K562 (cell line): ENCODE results near the gene SEC24B. TPM values are rescaled to one million over a fixed set of nuclear protein-coding genes. Genes with fewer than 3 reads are reported as not detected.

Experiments
- ATF1 ChIP-seq, 2 experiments: fragments of 450-650 bp in 1 of 2; IDR thresholded peaks; 2 replicates each; pipeline ENCODE4 v1.6.1; 2016; ENCODE audit warnings: missing compliant biosample characterization in 1 of 2, missing genetic modification characterization in 1 of 2
- CREB1 ChIP-seq, 2 experiments: sonication (generic) in 1 of 2; formaldehyde crosslinking in 1 of 2; IDR thresholded peaks; 2 replicates each; pipeline versions ENCODE4 v1.6.1 to v1.8.0; 2012 to 2022; ENCODE audit warnings: inconsistent platforms in 1 of 2, mild to moderate bottlenecking in 1 of 2, missing genetic modification reagents in 1 of 2, moderate library complexity in 1 of 2
- CREM ChIP-seq: IDR thresholded peaks from 2 replicates; pipeline ENCODE4 v1.6.1; 2014; ENCODE audit warnings: antibody characterized with exemption, low read depth
- JUND ChIP-seq, 2 experiments: IDR thresholded peaks; 2 replicates in 1 of 2; 3 replicates in 1 of 2; pipeline ENCODE4 v1.6.1; 2011; ENCODE audit warnings: borderline replicate concordance in 2 of 2, low read depth in 2 of 2, low read length in 2 of 2, improper control_type of control experiment in 1 of 2, missing biosample characterization in 1 of 2, missing genetic modification characterization in 1 of 2, missing genetic modification reagents in 1 of 2
- KLF1 ChIP-seq: fragments of 450-650 bp; IDR thresholded peaks from 2 replicates; pipeline ENCODE4 v1.6.1; 2016; ENCODE audit warnings: missing genetic modification characterization, missing compliant biosample characterization
- SAP30 ChIP-seq: fragments of 200-600 bp; sonication (generic); IDR thresholded peaks from 2 replicates; pipeline ENCODE4 v1.6.1; 2012; ENCODE audit warnings: borderline replicate concordance, low read depth, mild to moderate bottlenecking, moderate library complexity, low read length, control low read depth, inconsistent platforms; ENCODE audit not compliant: insufficient read depth, poor library complexity, severe bottlenecking
- SMARCA5 ChIP-seq: fragments of 450-650 bp; IDR thresholded peaks from 2 replicates; pipeline ENCODE4 v1.6.1; 2016
- SRSF9 ChIP-seq: fragments of 200-400 bp; formaldehyde crosslinking; IDR thresholded peaks from 2 replicates; pipeline ENCODE4 v1.6.1; 2017; ENCODE audit warnings: low read depth, low read length, borderline replicate concordance
- STAT5B ChIP-seq: fragments of 250-450 bp; sonication (Bioruptor Pico); IDR thresholded peaks from 2 replicates; pipeline ENCODE4 v1.8.0; 2021; ENCODE audit warnings: mild to moderate bottlenecking, inconsistent platforms
- TCF7 ChIP-seq: sonication (generic); IDR thresholded peaks from 2 replicates; pipeline ENCODE4 v1.6.1; 2016; ENCODE audit warnings: antibody characterized with exemption, borderline replicate concordance
- TGIF2 ChIP-seq: sonication (generic); formaldehyde crosslinking; IDR thresholded peaks from 2 replicates; pipeline ENCODE4 v1.8.1; 2022; ENCODE audit warnings: mild to moderate bottlenecking, missing genetic modification reagents, moderate library complexity
- XRCC3 ChIP-seq: fragments of 450-650 bp; IDR thresholded peaks from 2 replicates; pipeline ENCODE4 v1.6.1; 2017; ENCODE audit warnings: mild to moderate bottlenecking, moderate library complexity
- ZBTB17 ChIP-seq: fragments of 450-650 bp; formaldehyde crosslinking; IDR thresholded peaks from 2 replicates; pipeline ENCODE4 v1.4.0; 2020; ENCODE audit warnings: mild to moderate bottlenecking
- ZNF24 ChIP-seq: fragments of 450-650 bp; IDR thresholded peaks from 2 replicates; pipeline ENCODE4 v1.6.1; 2016
- ZNF318 ChIP-seq, 2 experiments: fragments of 450-650 bp; IDR thresholded peaks; 2 replicates each; pipeline ENCODE4 v1.6.1; 2016; ENCODE audit warnings: mild to moderate bottlenecking in 2 of 2, borderline replicate concordance in 1 of 2, low read depth in 1 of 2, moderate library complexity in 1 of 2
- ZNF57 ChIP-seq: fragments of 450-650 bp; formaldehyde crosslinking; IDR thresholded peaks from 2 replicates; pipeline ENCODE4 v1.4.0; 2020; ENCODE audit warnings: mild to moderate bottlenecking, moderate library complexity
- ZNF586 ChIP-seq: fragments of 450-650 bp; formaldehyde crosslinking; conservative IDR thresholded peaks from 2 replicates; pipeline ENCODE4 v1.4.0; 2020; ENCODE audit warnings: mild to moderate bottlenecking, moderate library complexity
- ZNF766 ChIP-seq: fragments of 200-800 bp; sonication (Bioruptor generic); conservative IDR thresholded peaks from 2 replicates; pipeline ENCODE4 v1.6.1; 2016; ENCODE audit warnings: missing genetic modification characterization, missing compliant biosample characterization
- polyA plus RNA-seq, 8 experiments: library from polyadenylated mRNA; depleted of rRNA in 4 of 8; stranded (reverse) in 5 of 8; unstranded in 3 of 8; fragments of >200 nt; fragmentation: Nextera tagmentation in 2 of 8; fragmentation: Illumina TruSeq in 1 of 8; extraction: Ambion mirVana in 2 of 8; extraction: Trizol in 1 of 8; gene quantifications; 2 replicates each; pipeline versions ENCODE4 v1.2.1 to v1.2.3, GENCODE V29; 2011 to 2014; ENCODE audit warnings: inconsistent platforms in 1 of 8, missing spikeins in 1 of 8
- total RNA-seq, 7 experiments: library from RNA; depleted of rRNA in 6 of 7; stranded (reverse); fragments of >200 nt in 6 of 7; fragmentation: Illumina TruSeq in 2 of 7; extraction: Trizol in 2 of 7; gene quantifications; 2 replicates each; pipeline versions ENCODE4 v1.2.1 to v1.2.3, GENCODE V29; 2011 to 2021; ENCODE audit warnings: low replicate concordance in 1 of 7

Gene SEC24B
- total and polyA plus RNA-seq, 9 of the 15 experiments (the other 6 are each of a cell fraction or from before 2014, with no cell fraction given), result 6.3 to 46.4 (median 17.1) TPM

GRCh38 chr4:109433205-109434006 lies at the start of gene SEC24B (continued):
- TF ChIP-seq XRCC3 (no peak), STAT5B (CRISPR knock-in tag) (no peak), ATF1 (CRISPR knock-in tag; IDR thresholded peaks at IDR 0.05) (no peak), ATF1 (tag; IDR thresholded peaks at IDR 0.05) (peak; percentile 90), ZNF766 (CRISPR knock-in tag) (peak; percentile 56; the same call in 1 of the 2 replicates), TCF7 (no peak), SRSF9 (no peak), SMARCA5 (no peak), JUND (IDR thresholded peaks at IDR 0.05; ENCODE audit: borderline replicate concordance, low read depth, low read length) (peak; percentile 38; the same call in 1 of the 2 replicates), JUND (tag; IDR thresholded peaks at IDR 0.05; ENCODE audit: borderline replicate concordance, low read depth, low read length) (no peak), SAP30 (peak; percentile 12), CREM (peak; percentile 84), TGIF2 (CRISPR knock-in tag) (no peak), ZNF318 (IDR thresholded peaks at IDR 0.05; ENCODE audit: borderline replicate concordance in 1 of 2, low read depth in 1 of 2) (no peak), ZNF57 (CRISPR knock-in tag) (no peak), ZNF586 (CRISPR knock-in tag) (no peak), KLF1 (tag) (peak; percentile 56; the same call in 1 of the 2 replicates), ZBTB17 (CRISPR knock-in tag) (peak; percentile 54; the same call in 1 of the 2 replicates), ZNF24 (peak; percentile 74), CREB1 (IDR thresholded peaks at IDR 0.05) (peak; percentile 72), CREB1 (CRISPR knock-in tag; IDR thresholded peaks at IDR 0.05) (0 out of 2 replicates have a peak, but pooled peaks have one; percentile 6)
